Ovary (tissue), 3 donors: ENCODE measurements around the gene RUFY4.

ENCODE experiments used
- POLR2A ChIP-seq: fragments of 450-650 bp; IDR thresholded peaks from one replicate; pipeline ENCODE4 v1.6.1; 2017; ENCODE audit warnings: antibody characterized with exemption, mild to moderate bottlenecking, moderate library complexity
- TF ChIP-seq, protein P1 (sequence below), 3 donors: fragments of 450-650 bp in 2 of 3; fragments of 200-600 bp in 1 of 3; IDR thresholded peaks; one replicate each; pipeline versions ENCODE4 v1.5.1 to v1.8.0; 2016 to 2022; ENCODE audit warnings: antibody characterized with exemption in 3 of 3, mild to moderate bottlenecking in 1 of 3
- donor health status: DM: no; HTN: no; CAD: no.

- TF ChIP-seq, protein P1, sequence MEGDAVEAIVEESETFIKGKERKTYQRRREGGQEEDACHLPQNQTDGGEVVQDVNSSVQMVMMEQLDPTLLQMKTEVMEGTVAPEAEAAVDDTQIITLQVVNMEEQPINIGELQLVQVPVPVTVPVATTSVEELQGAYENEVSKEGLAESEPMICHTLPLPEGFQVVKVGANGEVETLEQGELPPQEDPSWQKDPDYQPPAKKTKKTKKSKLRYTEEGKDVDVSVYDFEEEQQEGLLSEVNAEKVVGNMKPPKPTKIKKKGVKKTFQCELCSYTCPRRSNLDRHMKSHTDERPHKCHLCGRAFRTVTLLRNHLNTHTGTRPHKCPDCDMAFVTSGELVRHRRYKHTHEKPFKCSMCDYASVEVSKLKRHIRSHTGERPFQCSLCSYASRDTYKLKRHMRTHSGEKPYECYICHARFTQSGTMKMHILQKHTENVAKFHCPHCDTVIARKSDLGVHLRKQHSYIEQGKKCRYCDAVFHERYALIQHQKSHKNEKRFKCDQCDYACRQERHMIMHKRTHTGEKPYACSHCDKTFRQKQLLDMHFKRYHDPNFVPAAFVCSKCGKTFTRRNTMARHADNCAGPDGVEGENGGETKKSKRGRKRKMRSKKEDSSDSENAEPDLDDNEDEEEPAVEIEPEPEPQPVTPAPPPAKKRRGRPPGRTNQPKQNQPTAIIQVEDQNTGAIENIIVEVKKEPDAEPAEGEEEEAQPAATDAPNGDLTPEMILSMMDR (IDR thresholded peaks at IDR 0.05), result no peak
- TF ChIP-seq POLR2A, result no peak
Measured at GRCh38 chr2:218081695-218082094, 12.6 kb downstream of the RUFY4 start.
